GM19468 (cell line): ENCODE data around the gene FLNC.

ENCODE experiments used
- ATAC-seq: cut with Tn5 transposase; IDR thresholded peaks from one replicate; pipeline ENCODE4 v1.9.1; 2021; ENCODE audit warnings: mild to moderate bottlenecking, moderate library complexity, moderate number of reproducible peaks; ENCODE audit not compliant: unreplicated experiment; ENCODE audit errors: extremely low read depth

Gene FLNC

DNA sequence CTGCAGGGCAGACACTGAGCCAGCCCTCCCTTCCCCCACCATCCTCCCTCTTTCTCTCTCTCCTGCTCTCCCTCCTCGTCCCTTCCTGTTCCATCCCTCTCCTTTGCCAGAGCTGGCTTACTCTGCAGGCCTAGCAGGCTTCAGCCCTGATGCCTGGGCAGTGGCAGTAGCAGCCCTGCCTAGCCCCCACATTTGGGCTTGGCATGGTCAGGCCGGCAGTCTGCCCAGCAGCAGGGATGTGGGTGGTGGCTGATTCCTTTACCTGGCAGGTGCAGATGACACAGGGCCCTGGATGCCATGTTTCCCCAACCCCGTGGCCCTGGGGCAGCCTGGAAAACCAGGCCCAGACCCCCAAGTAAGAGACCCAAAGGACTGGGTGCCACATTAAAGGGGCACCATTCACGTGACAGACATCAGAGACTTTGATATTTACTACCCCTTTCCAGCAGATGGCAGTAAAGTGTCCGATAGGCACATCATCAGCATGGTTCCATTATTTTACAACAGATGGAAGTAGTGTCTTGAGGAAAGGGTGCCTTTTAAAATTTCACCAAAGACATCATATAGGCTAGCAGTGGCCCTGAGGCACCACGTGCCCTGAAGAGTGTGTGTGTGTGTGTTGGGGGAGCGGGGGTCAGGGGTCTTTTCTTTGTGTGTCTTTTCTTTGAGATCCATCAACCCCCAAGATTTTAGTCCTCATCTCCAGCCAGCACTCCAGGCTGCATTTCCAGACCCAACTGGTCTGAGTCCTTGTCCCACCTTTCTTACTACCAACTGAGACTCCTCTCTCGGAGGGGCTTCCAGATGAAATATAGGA is 74.4 kb downstream of the FLNC start:
- peak; percentile 60 for ATAC-seq

DNA sequence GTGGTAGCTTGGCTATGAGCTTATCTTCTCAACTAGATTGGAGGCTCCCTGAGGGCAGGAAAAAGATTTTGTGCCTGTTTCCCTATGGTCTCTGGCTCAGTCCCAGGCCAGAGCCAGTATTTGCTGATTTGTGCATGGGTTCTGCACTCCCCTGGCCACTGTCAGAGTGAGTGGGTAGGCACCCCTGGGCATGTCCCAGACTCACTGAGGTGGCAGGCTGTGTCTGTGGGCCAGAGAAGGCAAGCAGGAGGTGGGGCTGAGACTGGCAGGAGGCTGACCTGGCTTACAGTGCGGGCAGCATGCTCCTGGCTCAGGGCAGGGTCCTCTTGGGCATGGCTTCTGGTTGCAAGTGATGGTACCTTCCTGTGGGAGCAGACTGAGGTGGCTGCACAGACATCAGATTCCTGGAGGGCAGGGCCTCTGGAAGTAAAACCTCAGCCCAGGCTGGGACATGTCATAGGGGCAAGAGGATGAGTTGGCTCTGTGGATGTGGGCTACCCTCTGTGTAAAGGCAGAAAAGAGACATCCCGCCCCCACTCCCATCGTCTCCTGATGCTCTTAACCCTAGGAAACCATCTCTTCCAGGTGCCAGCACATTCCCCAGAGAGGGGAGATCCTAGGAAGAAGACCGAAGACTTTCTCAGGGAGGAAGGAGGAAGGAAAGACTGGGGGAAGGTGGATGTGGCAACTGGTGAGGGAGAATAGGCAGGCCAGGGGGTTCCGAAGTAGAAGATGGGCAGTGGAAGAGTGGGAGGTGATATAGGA is 76.0 kb downstream of the FLNC start:
- no peak for ATAC-seq

DNA sequence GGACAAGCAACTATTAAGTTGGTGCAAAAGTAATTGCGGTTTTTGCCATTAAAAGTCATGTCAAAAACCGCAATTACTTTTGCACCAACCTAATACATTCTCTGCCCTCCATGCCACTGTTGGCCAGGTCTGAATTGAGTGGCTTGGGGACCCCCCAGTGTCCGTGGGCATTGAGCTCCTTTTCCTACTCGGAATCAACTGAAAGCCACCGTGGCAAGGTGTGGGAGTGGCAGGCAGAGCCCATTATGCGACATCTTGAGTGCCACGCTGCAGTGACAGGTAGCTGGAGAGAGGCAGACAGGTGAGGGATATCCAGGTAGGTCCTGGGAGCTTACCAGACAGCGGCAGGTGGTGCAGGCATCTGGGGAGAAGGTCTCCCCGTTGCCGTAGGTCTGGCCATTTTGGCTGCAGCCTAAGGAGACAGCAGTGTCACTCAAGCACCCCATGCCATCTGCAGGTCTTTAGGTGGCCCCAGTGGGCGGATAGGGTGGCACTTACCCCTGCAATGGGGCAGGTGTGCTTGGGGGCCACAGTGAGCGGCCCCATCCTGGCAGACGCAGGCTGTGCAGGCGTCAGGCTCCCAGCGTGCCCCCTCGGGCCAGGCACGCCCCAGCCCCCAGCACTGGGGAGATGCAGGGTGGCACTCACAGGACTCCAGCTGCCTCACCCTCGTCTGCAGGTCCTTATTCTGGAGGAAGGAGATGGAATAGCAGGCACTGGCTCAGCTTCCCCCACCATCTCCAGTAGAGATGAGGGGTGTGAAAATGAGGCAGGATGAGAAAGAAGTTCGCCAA is 76.8 kb downstream of the FLNC start:
- no peak for ATAC-seq
